Activated naive CD8-positive, alpha-beta T cell treated with anti-CD3 and anti-CD28 coated beads, Interleukin-2, amount 50 U/mL, for 24 hours (primary cell): ENCODE measurements around the gene VANGL1.
A peak's percentile ranks its signal among the peaks of the same experiment; 100 is the strongest.

Experiments used
- ATAC-seq: fragments of 150-1000 bp; cut with Tn5 transposase; one replicate; pipeline ENCODE4 v1.10.0; 2021
- DNase-seq: peaks from one replicate; pipeline ENCODE4 v3.0.0; 2021
- H3K27ac Mint-ChIP-seq: one replicate; pipeline ENCODE4 v1.8.0; 2021; ENCODE audit warnings: mild to moderate bottlenecking, mixed read lengths
- H3K27me3 Mint-ChIP-seq: one replicate; pipeline ENCODE4 v1.8.0; 2021; ENCODE audit warnings: mixed read lengths
- H3K36me3 Mint-ChIP-seq: one replicate; pipeline ENCODE4 v1.8.0; 2021; ENCODE audit warnings: low read depth, mixed read lengths
- H3K4me1 Mint-ChIP-seq: one replicate; pipeline ENCODE4 v1.8.0; 2021; ENCODE audit warnings: mixed read lengths
- H3K4me3 Mint-ChIP-seq: one replicate; pipeline ENCODE4 v1.8.0; 2021; ENCODE audit warnings: mild to moderate bottlenecking, moderate library complexity, mixed read lengths
- H3K9me3 Mint-ChIP-seq: one replicate; pipeline ENCODE4 v1.8.0; 2021; ENCODE audit warnings: mixed read lengths

VANGL1 gene

DNA sequence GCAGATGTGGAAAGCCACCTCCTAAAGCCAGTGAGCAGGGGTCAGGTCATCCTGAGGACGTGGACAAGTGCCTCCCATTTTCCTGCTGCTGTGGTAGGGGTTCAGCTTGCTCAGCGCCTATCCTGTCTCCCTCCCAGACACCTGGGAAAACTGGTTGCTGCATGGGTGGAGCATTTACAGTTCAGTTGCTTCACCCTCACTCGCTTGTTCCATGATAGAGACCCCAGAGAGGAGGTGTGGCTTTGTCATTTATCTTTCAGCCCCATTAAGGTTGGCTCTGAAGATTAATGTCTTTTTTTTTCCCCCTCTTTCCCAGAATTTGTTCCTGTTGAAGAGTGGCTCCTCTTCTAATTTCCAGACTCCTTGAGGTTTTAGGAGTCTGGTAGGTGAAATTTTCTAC, 9.2 kb downstream of the VANGL1 start:
- Mint-ChIP-seq H3K4me1 (peaks cover 13% of the 10 kb centered on the region), H3K36me3 (no peaks in the 10 kb centered on the region), H3K9me3 (no peaks in the 10 kb centered on the region), H3K27ac (no peak overlapping the region), H3K27me3 (no peaks in the 10 kb centered on the region), H3K4me3 (no peak overlapping the region)
- ATAC-seq (no peak), DNase-seq (no peak)

DNA sequence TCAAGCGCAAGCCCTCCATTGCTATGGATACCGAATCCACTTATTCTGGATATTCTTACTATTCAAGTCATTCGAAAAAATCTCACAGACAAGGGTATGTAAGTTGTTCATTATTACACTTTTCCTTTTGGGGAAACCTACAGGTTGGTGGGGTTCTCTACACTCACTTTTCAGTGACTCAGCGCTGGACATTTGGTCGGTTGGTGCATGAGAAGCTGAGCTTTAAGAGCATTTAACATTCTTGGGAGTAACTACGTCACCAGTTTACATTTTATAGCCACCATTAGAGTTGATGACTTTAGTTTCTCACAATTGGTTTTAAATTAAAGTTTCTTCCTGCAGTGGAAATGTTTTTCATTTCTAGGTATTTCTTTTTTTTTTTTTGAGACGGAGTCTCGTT, 9.6 kb downstream of the VANGL1 start:
- no peak for ATAC-seq
- DNase-seq: no peak
- H3K27ac Mint-ChIP-seq: no peak overlapping the region
- H3K36me3 Mint-ChIP-seq: no peaks in the 10 kb centered on the region
- no peaks in the 10 kb centered on the region for H3K27me3 Mint-ChIP-seq
- H3K9me3 Mint-ChIP-seq: no peaks in the 10 kb centered on the region
- H3K4me1 Mint-ChIP-seq: peaks cover 14% of the 10 kb centered on the region
- H3K4me3 Mint-ChIP-seq: no peak overlapping the region

- Mint-ChIP-seq H3K27ac (no peak overlapping the region), H3K27me3 (peaks cover 1% of the 10 kb centered on the region), H3K36me3 (no peaks in the 10 kb centered on the region), H3K9me3 (no peaks in the 10 kb centered on the region), H3K4me1 (peaks cover 14% of the 10 kb centered on the region), H3K4me3 (no peak overlapping the region)
- ATAC-seq: no peak
- DNase-seq: no peak
These were observed 10.5 kb downstream of the VANGL1 start for GRCh38 chr1:115652236-115652788.

DNA sequence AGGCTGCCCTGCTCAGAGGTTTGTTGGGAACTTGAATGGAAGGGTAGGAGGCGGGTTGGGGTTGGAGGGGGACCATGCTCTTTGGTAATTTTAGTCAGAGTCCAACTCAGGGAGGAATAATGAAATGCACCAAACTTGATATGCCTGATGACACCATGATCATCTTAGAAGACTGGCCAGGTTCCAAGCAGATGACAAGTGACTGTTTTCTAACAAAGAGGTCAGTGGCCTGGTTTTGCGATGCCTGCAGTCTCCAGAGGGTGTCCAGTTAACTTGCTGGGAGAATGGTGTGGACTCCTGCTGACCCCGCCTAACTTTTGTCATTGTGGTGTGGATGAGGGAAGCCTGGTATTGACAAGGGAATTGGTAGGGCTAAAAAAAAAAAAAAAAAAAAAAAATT, 12.4 kb downstream of the VANGL1 start:
- DNase-seq (no peak), ATAC-seq (no peak)
- H3K4me1 Mint-ChIP-seq: peaks cover 14% of the 10 kb centered on the region
- H3K27me3 Mint-ChIP-seq: peaks cover 1% of the 10 kb centered on the region
- no peak overlapping the region for H3K27ac Mint-ChIP-seq
- no peak overlapping the region for H3K4me3 Mint-ChIP-seq
- no peaks in the 10 kb centered on the region for H3K9me3 Mint-ChIP-seq
- no peaks in the 10 kb centered on the region for H3K36me3 Mint-ChIP-seq

- Mint-ChIP-seq H3K9me3 (no peaks in the 10 kb centered on the region), H3K4me3 (no peak overlapping the region), H3K36me3 (no peaks in the 10 kb centered on the region), H3K4me1 (peaks cover 8% of the 10 kb centered on the region), H3K27me3 (peaks cover 1% of the 10 kb centered on the region), H3K27ac (no peak overlapping the region)
- no peak for DNase-seq
- ATAC-seq: no peak
These were observed 13.0 kb downstream of the VANGL1 start for GRCh38 chr1:115654663-115655305.

DNA sequence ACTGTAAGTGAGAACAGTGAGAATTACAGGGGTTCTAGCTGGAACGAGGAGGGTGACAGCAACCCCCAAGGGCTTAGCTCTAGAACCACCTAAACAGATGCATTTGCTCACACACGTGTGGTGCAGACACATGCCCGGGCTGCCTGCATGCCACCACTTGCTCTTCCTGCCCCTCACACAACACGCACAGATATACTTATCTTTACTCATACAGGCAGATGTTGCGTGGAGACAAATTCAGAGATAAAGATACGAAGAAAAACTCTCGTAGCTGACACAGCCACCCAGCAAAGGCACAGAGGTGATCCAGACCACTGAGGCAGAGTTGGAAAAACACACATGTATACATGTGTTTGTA, 13.5 kb downstream of the VANGL1 start:
- peaks cover 7% of the 10 kb centered on the region for H3K4me1 Mint-ChIP-seq
- no peaks in the 10 kb centered on the region for H3K9me3 Mint-ChIP-seq
- no peaks in the 10 kb centered on the region for H3K36me3 Mint-ChIP-seq
- ATAC-seq (no peak), DNase-seq (no peak)
- H3K27me3 Mint-ChIP-seq: peaks cover 1% of the 10 kb centered on the region
- no peak overlapping the region for H3K27ac Mint-ChIP-seq
- no peak overlapping the region for H3K4me3 Mint-ChIP-seq

DNA sequence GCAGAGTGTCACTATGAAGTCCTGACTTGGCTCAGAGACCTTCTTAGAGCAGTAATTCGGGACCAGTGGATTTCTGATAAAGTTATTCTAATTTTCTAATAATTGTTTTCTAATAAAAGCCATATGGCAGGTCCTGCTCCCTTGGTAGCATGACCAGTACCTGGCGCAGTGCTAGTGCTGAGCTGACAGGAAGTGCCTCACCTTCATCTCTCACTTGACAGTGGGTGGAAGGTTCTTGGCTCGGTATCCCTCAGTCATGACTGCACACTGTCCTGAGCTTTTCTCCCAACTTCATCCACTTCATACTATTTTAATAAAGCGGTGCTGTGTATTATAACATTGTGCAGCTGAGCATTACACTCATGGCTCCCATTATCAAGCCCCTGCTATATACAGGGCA, 14.1 kb downstream of the VANGL1 start:
- peak; percentile 37 for ATAC-seq
- Mint-ChIP-seq H3K27me3 (peaks cover 1% of the 10 kb centered on the region), H3K4me1 (peaks cover 7% of the 10 kb centered on the region), H3K27ac (no peak overlapping the region), H3K4me3 (no peak overlapping the region), H3K36me3 (no peaks in the 10 kb centered on the region), H3K9me3 (no peaks in the 10 kb centered on the region)
- no peak for DNase-seq

DNA sequence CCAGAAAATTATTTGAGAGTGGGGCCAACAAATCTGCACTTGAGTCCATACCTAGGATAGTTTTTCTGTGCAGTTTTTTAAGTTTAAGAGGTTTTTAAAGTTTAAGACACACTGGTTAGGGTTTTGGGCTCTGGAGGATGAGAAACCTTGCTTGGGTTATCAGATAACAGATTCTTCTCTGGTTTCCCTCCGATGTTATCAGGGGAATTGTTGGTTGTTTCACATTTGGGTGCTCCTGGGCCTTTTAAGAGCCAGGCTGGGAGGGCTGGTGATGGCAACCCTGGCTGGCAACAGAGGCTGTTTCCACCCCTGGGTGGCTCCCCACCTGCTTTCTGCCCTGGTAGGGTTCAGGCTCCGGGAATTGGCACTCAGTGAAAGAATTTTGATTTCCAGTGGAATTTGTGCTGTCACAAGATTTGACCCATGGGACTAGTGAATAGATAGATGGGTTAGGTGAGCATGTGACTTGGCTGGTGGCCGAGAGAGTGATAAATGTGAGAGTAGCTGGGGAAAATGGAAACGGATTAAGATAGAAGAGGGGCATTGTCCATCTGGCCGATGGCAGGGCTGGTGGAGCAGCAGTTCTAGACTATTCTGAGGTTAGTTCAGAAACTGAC, 14.8 kb downstream of the VANGL1 start:
- ATAC-seq: no peak
- no peaks in the 10 kb centered on the region for H3K36me3 Mint-ChIP-seq
- no peaks in the 10 kb centered on the region for H3K9me3 Mint-ChIP-seq
- peaks cover 7% of the 10 kb centered on the region for H3K4me1 Mint-ChIP-seq
- DNase-seq: no peak
- H3K4me3 Mint-ChIP-seq: no peak overlapping the region
- H3K27ac Mint-ChIP-seq: no peak overlapping the region
- H3K27me3 Mint-ChIP-seq: peaks cover 1% of the 10 kb centered on the region

GRCh38 chr1:115658646-115659045, 16.9 kb downstream of the VANGL1 start:
- Mint-ChIP-seq H3K27me3 (peaks cover 1% of the 10 kb centered on the region), H3K9me3 (no peaks in the 10 kb centered on the region), H3K4me1 (peaks cover 7% of the 10 kb centered on the region), H3K4me3 (no peak overlapping the region), H3K36me3 (no peaks in the 10 kb centered on the region), H3K27ac (no peak overlapping the region)
- DNase-seq (no peak), ATAC-seq (no peak)

GRCh38 chr1:115660151-115660550, 18.4 kb downstream of the VANGL1 start:
- no peaks in the 10 kb centered on the region for H3K9me3 Mint-ChIP-seq
- H3K27me3 Mint-ChIP-seq: peaks cover 1% of the 10 kb centered on the region
- ATAC-seq: no peak
- no peaks in the 10 kb centered on the region for H3K36me3 Mint-ChIP-seq
- peaks cover 4% of the 10 kb centered on the region for H3K4me1 Mint-ChIP-seq
- H3K27ac Mint-ChIP-seq: no peak overlapping the region
- no peak overlapping the region for H3K4me3 Mint-ChIP-seq
- DNase-seq: no peak

GRCh38 chr1:115661157-115661556, 19.4 kb downstream of the VANGL1 start:
- ATAC-seq: no peak
- H3K4me3 Mint-ChIP-seq: no peak overlapping the region
- no peaks in the 10 kb centered on the region for H3K4me1 Mint-ChIP-seq
- no peak for DNase-seq
- no peaks in the 10 kb centered on the region for H3K9me3 Mint-ChIP-seq
- H3K27ac Mint-ChIP-seq: no peak overlapping the region
- H3K27me3 Mint-ChIP-seq: peaks cover 1% of the 10 kb centered on the region
- no peaks in the 10 kb centered on the region for H3K36me3 Mint-ChIP-seq

- ATAC-seq (no peak), DNase-seq (no peak)
- Mint-ChIP-seq H3K4me3 (no peak overlapping the region), H3K27ac (no peak overlapping the region), H3K27me3 (no peaks in the 10 kb centered on the region), H3K4me1 (peaks cover 8% of the 10 kb centered on the region), H3K36me3 (no peaks in the 10 kb centered on the region), H3K9me3 (peaks cover 4% of the 10 kb centered on the region)
These were observed 23.7 kb downstream of the VANGL1 start for GRCh38 chr1:115665319-115666096.

GRCh38 chr1:115666206-115666605, 24.4 kb downstream of the VANGL1 start:
- H3K4me3 Mint-ChIP-seq: no peak overlapping the region
- H3K27me3 Mint-ChIP-seq: no peaks in the 10 kb centered on the region
- DNase-seq (no peak), ATAC-seq (no peak)
- H3K9me3 Mint-ChIP-seq: peaks cover 4% of the 10 kb centered on the region
- H3K4me1 Mint-ChIP-seq: peaks cover 8% of the 10 kb centered on the region
- H3K27ac Mint-ChIP-seq: no peak overlapping the region
- no peaks in the 10 kb centered on the region for H3K36me3 Mint-ChIP-seq

- ATAC-seq (no peak), DNase-seq (no peak)
- H3K27ac Mint-ChIP-seq: no peak overlapping the region
- H3K4me3 Mint-ChIP-seq: no peak overlapping the region
- no peaks in the 10 kb centered on the region for H3K36me3 Mint-ChIP-seq
- peaks cover 8% of the 10 kb centered on the region for H3K4me1 Mint-ChIP-seq
- H3K9me3 Mint-ChIP-seq: peaks cover 4% of the 10 kb centered on the region
- no peaks in the 10 kb centered on the region for H3K27me3 Mint-ChIP-seq
These were observed 24.9 kb downstream of the VANGL1 start for GRCh38 chr1:115666702-115667101.

- Mint-ChIP-seq H3K27me3 (no peaks in the 10 kb centered on the region), H3K4me1 (peaks cover 8% of the 10 kb centered on the region)
These were observed 26.8 kb downstream of the VANGL1 start for GRCh38 chr1:115668579-115668978.

More at GRCh38 chr1:115668579-115668978, 26.8 kb downstream of the VANGL1 start:
- DNase-seq (no peak), ATAC-seq (no peak)
- Mint-ChIP-seq H3K9me3 (peaks cover 4% of the 10 kb centered on the region), H3K36me3 (no peaks in the 10 kb centered on the region), H3K4me3 (no peak overlapping the region), H3K27ac (no peak overlapping the region)
